GM18502 (cell line): ENCODE results near the gene TAF1L.

Experiments
- ATAC-seq: cut with Tn5 transposase; IDR thresholded peaks from one replicate; pipeline ENCODE4 v1.9.1; 2021; ENCODE audit warnings: mild to moderate bottlenecking; ENCODE audit not compliant: unreplicated experiment, poor library complexity

TAF1L gene

GRCh38 chr9:32596096-32596865, 39.2 kb downstream of the TAF1L start:
- no peak for ATAC-seq

DNA sequence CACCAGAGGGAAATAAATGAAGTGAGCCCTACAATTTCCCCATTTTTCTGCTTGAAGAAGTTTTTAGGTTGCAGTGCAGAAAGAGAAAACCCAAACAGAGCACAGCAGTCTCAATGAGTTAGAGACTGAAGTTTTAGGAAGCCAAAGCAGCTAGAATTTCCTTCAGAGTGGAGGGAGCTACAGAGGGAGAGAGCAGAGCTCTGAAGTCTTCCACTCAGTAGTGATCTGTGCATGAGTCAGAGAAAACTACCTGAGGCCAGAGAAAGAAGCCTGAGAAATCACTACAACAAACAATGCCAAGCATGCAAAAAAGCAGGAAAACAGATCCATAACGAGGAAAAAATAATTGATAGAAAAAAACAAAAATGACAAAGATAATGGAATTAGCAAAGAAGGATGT, 44.6 kb downstream of the TAF1L start:
- no peak for ATAC-seq

GRCh38 chr9:32590476-32590875, 45.0 kb downstream of the TAF1L start:
- no peak for ATAC-seq

GRCh38 chr9:32589083-32589723, 46.3 kb downstream of the TAF1L start:
- ATAC-seq, result peak; percentile 72

DNA sequence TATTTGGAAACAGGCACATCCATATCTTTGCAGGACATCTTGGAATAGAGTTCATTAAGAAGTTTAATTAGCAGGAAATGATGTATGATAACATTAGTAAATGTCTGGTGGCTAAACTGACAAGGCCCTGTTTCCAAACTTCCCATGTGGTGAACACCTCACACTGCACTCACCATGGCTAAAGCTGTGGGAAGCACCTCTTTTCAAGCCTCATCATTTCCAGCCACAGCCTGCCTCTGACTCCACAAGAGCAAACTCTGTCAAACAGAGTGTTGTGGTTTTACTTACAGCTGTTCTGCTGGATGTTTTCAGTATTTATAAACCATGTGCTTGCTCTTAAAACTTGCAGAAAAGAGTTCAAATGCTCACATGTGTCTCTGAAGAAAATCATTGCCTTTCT, 47.6 kb downstream of the TAF1L start:
- ATAC-seq, result peak; percentile 61

DNA sequence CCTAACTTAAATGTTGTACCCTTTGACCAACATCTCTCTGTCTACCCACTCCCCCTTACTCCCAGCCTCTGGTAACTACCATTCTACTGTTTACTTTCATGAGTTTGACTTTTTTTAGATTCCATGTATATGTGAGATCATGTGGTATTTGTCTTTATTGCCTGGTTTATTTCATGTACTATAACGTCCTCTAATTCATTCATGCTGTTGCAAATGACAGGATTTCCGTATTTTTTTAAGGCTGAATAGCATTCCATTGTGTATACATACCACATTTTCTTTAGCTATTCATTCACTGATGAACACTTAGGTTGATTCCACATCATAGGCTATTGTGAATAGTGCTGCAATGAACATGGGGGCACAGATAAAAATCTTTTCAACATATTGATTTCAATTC, 50.7 kb downstream of the TAF1L start:
- ATAC-seq, result no peak

DNA sequence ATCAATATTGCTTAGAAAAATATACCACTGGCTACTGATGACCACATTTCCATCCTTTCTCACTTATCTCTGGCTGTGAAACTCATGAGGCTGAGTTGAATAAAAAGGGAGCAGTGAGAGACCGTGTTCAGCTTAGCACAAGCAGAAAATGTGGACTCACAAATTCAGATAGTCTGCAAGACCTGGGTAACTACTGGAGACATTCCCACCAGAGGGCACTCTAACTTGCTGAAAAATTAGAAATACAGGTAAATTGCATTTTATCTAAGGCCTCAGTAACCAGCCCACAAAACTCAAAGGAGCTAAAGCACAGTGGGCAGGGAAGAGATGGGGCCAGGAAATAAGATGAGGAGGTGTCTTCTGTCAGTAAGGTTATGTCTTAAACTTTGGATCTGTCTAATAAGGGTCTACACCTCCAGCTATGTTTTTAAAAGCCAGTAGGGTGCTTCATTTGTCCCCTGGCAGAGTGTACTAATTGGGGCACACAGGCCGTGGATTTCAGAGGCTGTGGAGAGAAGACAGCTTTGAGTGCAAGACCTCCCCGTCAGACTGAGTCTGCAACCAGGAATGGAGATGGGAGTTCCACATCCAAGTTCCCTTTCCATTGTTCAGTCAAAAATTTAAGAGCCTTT, 53.8 kb downstream of the TAF1L start:
- ATAC-seq, result peak; percentile 53

DNA sequence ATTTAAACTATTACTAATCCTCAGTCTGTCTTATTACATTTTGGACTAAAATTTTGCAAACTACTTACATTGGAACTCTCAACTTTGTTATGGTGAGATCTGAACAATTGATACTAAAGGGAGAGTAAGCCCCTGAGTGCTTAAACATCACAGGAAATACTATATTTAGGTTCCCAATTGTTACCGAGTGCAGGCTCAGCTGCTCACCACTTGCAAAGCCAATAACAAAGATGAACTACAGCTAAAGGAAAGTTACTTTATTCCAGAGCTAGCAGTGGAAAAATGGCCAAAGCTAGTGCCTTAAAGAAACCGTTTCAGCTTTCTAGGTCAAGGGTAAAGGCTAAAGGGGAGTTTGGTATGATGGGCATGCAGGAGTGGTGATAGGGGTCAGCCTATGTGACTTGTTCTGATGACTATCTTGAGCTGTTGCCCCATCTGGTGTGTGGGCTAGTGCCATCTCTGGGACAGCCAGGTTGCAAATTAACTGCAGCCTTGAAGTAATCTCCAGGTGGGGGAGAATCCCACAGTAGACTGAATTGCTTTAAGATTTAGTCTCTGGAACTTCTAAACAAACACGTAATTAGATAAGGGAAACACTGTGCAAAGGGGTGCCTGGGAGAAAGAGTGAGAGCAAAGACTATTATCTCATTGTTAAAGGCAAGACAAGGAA, 54.7 kb downstream of the TAF1L start:
- no peak for ATAC-seq

GRCh38 chr9:32579706-32580331, 55.6 kb downstream of the TAF1L start:
- ATAC-seq, result no peak
